ENCODE measurements around the gene MID1.
"Not testable (repeated sequence)": the region's sequence is repeated elsewhere in the genome, so short reads cannot be mapped to it uniquely, and the experiment has no call there.

Gene MID1

DNA sequence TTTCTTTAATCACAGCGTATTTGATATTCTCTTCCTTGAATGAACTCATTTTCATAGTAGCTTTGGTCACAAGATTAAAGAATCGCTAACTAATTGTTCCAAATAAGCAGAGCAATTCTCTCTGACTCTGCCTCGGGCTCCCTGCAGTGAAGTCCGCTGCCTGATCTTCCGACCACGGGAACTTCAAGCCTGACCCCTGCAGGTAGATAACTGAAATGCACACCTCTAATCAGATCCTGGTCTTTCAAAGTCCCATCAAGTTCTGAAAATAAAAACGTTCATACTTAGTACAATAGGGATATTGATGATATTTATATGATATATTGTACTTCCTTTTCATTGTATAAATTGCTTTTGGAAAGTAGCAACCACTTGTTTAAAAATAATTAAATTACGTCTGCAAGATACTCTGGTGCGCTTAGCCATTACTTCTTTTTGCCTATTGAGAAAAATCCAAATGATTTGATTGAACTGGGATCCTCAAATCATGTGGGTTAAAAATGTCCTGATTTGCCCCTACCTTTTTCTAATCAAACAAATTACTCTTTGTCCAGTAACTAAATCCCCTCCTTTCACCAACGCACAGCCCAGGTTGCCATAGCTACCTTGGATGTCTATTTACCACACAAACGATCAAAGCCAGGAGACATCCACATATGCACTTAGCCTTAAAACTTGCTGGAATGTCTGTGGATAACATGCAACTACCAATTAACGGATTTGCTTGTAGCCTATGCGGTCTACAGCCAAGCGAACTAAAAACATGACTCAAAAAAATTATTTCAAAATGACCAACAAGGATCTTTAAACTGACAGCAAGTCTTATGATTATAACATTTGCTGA, 4.2 kb downstream of the MID1 start:
- FAIRE-seq, result peak; percentile 62

DNA sequence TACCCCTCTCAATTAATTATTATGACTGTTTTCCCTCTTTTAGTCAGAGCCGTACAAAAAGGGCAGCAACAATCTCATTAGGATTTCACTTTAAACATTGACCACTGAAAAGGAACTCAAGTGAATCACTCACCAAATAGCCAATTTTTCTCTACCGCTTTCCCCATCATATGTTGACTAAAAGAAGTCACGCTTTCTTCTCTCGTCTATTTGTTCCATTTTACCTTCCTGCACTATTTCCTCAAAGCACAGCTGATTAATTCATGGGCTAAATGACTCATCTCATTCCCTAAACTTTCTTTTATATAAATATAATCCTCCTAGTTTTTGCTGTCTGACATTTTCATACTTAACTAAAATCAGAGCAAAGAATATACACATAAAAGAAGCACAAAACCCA, 8.2 kb downstream of the MID1 start:
- no peak for FAIRE-seq

DNA sequence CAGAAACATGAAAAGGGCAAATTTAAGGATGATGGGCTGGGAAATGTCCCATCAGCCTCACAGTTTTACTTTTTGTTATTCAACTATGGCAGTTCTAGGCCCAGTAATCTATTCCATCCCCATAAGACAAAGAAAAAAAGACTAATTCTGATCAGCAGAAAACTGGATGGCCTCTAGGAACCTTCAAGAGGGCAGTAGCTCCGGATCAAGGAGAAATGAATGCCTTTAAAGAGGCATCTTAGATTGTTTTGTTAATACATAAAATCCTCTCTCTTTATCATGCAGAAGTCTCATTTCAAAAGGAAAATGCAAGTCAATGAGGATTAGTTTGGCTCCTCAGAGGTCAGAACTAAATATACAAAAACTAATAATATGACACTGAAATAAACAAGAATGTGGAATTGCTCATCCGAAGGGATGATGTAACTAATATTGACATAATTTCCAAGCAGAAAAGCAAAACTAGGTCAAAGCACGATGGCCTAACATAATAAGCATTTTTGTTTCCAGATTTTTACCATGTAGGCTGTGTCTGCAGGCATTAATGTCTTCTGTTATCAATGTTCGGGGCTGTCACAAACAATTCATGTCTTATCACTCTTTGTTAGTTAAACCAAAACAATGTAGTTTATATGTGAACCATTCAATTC, 8.8 kb downstream of the MID1 start:
- FAIRE-seq, result peak; percentile 36

DNA sequence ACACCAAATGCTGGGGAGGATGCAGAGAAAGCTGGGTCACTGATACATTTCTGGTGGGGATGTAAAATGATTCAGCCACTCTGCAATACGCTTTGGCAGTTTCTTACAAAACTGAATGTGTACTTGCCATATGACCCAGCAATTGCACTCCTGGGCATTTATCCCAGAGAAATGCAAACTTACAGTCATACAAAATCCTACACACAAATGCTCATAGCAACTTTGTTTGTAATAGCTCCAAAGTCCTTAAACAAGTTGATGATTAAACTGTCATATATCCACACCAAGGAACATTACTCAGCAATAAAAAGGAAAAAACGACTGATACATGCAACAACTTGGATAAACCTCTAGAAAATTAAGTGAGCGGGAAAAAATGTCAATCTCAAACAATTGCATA, 12.3 kb downstream of the MID1 start:
- peak; percentile 98 for FAIRE-seq

DNA sequence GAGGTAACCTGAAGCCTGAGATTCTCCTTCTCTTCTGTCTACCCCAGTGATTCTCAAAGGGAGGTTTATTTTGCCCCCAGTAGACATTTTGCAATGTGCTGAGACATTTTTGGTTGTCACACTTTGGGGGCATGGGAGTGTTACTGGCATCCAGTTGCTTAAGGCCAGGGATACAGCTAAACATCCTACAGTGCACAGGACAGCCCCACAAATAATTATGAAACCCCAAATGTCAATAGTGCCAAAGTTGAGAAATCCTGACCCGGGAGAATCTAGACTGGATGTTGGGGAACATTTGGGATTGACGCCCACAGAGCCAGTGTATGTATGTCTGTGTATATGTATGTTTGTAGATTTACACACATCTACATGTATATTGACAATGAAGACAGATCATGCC, 13.2 kb downstream of the MID1 start:
- FAIRE-seq, result no peak

DNA sequence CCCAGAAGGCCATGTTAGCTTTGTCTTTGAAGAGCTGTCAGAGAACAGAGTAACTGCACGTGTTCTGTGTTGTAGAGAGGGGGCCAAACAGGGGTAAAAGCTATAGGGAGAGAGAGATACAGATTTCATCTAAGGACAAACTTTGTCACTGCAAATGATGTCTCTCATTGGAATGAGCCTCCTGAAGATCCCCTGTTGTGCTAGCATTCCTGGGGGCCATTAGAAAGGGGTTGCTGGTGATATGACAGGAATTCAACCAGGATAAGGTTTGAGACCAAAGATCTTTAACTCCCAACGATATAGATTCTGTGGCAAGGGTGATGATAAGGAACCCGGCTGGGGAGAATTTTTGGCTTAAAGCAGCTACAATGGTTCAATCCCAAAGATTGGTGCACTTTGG, 16.8 kb downstream of the MID1 start:
- no peak for FAIRE-seq

DNA sequence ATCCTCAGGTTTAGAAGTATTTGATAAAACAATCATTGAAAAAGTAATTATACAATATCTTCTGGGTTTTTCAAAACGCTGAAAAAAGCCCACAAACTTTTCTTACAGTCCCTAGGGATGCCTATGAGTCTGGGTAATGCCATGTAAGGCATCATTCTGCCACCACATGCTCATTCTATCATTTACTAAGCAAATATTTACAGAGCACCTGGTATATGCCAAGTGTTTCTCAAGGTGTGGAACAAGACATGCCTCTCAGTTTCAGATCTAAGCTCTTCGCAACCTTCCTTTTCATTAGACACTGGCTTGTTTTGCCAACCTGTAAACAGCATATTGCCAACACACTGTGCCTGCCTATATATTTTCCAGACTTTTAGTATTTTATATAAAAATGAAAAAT, 17.7 kb downstream of the MID1 start:
- FAIRE-seq, result peak; percentile 94

DNA sequence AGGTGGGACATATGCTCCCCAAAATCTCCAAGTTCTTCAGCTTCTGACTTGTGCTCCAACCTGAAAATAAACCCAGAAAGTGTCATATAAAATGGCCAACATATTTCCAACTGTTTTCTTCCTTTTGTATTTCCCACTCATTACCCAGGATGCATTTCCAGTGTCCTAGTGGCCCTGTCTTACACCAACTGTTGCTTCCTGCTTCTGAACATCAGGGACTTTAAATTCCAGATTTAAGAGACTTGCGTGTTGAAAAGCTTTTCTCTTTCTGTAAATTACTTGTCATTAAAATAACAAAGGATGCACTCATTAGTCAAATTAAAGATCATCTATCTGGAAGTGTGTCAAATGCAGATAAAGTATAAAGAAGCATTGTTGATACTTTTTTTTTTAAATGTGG, 19.9 kb downstream of the MID1 start:
- FAIRE-seq, result no peak

DNA sequence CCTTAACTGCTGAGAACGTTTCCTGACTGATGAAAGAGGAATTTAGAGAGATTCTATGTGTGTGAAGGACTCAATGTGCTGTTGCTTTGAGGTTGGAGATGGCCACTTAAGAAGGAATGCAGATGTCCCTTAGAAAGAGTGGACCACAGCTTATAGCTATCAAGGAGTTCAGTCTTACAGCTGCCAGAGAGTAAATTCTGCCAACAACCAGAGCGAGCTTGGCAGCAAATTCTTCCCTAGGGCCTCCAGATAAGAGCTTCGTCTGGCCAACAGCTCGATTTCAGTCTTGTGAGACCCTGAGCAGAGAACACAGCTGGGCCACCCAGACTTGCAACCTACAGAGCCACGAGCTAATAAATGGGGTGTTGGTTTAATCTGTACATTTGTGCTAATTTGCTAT, 21.8 kb downstream of the MID1 start:
- FAIRE-seq, result no peak

DNA sequence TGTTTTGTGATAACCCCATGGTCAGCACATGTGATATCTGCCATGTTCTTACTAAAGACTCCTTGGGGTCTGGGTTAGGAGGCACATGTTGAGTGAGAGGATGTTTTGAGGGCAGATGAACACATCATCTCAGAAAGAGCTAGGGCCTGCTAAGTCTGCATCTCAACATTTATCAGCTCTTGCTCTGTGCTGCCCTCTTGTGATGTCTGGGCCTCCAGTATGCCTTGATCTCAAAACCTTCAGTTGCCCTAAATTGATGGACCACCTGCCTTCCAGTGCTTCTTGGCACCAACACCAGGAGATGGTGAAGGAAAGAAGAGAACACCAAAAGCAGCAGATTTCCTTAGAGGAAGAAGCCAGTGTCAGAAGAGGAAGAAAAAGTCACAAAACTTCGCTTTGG, 22.5 kb downstream of the MID1 start:
- no peak for FAIRE-seq

DNA sequence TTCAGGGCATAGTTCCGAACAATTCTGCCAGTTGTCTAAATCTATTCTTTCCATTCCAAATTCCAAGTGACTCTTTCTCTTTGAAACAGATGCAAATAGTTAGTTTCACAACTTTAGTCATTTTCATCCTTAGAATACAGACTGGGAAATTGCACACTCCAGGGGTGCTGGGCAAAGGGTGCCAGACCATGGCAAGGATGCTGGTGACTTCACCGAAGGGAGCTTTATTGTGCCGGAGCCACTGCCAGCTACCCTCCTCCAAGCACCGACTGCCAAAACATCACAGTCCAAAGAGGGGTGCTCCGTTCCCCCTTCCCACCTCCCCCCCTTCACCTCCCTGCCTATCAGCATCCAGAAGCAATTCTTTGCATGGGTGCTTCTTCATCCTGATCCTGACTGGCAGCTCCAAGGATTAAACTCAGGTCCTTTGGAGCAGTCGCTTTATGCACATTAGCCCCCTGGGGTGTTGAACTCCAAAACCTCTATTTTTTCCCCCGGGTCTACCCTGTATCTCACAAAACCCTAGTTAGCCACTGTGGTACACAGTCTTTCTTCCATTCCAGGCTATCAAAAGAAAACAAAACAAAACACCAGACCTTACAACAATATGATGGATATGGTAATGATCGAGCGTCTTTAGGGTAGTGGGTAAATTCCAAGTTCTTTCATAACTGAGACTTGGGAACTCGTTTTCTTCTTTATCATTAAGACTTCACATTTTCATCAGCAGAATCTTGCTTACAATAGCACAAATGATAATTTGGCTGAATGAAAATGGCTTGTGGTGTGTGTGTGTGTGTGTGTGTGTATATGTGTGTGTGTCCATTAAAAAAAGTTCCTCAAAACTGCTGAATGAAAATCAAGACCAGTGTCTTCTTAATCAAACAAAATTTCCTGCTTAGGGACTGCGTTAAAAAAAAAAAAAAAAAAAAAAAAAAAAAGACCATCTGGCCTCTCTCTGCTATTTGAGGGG, 28.7 kb downstream of the MID1 start:
- FAIRE-seq, result no peak

DNA sequence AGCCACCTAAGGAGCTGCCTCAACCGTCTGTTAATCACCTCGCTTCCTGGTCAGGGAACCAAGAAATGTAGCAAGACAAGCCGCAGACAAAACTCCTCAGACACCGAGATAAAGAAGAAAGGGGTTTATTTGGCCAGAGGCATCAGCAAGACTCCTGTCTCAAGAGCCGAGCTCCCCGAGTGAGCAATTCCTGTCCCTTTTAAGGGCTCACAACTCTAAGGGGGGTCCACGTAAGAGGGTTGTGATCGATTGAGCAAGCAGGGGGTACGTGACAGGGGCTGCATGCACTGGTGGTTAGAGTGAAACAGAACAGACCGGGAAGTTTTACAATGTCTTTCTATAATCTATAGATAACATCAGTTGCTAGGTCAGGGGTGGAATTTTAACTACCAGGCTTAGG, 30.6 kb downstream of the MID1 start:
- FAIRE-seq, result not testable (repeated sequence)

DNA sequence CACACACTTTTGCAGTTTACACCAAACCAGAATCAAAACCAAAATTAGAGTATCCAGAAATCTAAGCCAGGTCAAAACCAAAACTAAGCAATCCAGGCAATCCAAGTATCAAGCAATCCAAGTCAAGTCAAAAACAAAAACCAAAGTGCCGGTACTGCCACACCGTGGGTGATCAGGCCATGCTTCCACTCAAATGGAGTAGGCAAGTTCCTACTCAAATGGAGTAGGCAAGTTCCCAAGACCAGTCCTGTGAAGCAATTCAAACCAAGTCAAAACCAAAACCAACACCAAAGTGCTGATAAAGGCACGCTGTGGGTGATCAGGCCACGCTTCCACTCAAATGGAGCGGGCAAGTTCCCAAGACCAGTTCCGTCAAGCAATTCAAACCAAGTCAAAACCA, 31.3 kb downstream of the MID1 start:
- no peak for FAIRE-seq

DNA sequence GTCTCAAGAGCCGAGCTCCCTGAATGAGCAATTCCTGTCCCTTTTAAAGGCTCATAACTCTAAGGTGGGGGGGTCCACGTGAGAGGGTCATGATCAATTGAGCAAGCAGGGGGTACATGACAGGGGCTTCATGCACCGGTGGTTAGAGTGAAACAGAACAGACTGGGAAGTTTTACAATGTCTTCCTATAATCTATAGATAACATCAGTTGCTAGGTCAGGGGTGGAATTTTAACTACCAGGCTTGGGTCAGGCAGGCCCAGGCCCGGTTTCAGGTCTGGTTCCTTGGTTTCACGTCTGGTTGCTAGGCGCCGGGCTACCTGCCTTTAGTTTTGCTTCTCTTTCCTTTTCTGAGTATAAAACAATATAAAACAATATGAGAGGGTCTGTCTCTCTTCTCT, 35.5 kb downstream of the MID1 start:
- not testable (repeated sequence) for FAIRE-seq

DNA sequence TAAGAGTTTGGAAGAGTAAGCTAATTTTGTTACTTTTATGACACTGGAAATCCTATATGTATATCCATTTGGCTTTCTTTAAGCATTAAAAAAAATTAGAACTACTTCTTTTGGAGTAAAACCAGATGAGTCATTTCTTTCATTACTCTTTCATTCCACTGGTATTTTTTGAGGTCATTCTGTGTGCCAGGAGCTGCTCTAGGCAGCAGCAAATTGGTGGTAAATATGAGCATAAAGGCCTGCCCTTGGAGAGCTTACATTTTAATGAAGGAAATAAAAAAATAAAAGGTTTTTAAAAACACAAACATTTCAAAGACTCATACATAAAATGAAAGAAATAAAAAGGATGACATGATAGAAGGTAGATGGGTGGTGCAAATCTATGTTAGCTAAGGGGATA, 37.4 kb downstream of the MID1 start:
- FAIRE-seq, result peak; percentile 96

DNA sequence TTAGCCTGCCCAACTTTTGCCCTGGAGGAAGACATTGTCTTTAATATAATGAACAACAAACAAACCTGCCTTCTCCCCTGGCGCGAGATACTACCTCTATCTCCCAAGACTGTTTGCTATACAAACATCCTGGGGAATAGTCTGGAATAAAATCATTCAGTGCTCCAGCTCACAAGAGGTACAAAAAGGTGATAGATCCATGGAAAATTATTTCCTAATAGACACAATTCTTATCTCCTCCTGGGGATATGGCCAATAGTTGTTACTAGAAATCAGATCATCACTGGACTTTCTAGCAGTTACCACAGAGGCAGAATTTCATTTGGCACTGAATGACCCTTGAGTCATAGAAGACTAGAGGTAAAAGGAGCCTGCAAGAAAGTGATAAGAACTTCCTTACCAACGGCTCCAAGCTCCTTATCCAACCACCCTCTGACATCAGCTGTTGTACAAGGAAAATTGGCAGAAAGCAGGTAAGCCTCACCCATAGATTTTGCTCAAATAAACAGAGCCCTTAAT, 38.1 kb downstream of the MID1 start:
- FAIRE-seq, result peak; percentile 49

DNA sequence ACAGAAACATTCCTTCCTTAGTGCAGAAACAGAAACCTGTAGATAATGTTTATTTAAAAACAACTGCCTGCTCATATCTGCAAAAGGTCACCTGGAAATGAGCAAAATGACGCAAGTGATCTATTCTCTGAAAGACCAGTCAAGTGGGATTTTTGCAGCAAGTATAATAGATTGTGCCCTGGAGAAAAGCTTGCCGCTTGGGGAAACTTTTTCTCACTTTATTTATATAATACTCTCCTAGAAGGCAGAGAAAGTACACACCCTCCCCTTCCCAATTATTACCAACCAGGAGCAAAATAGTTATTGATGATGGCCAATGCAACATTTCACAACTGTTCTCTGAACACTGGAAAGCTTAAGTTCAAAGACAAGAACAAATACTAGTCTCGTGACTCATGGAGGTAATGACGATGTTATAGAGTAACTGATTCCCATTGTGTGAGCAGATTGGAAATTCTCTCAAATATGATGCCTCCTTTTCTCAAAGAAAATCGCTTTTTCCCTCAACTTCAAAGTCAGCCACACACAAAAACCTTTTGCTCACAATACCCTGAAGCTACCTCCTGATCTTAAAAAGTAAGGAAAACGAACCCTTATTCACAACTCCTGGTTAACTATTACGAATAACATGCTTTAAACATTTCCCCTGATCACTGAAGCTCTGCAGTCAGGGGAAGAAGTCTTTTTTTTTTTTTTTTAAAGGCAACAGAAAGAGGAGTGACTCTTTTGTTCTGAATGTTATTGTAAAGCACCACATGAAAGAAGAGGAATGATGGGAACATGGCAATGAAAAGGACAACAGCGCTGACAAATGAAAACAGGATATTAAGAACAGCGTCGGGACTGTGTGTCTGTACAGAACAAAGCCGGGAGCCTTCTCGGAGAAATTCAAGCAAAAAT, 41.0 kb downstream of the MID1 start:
- peak; percentile 65 for FAIRE-seq

DNA sequence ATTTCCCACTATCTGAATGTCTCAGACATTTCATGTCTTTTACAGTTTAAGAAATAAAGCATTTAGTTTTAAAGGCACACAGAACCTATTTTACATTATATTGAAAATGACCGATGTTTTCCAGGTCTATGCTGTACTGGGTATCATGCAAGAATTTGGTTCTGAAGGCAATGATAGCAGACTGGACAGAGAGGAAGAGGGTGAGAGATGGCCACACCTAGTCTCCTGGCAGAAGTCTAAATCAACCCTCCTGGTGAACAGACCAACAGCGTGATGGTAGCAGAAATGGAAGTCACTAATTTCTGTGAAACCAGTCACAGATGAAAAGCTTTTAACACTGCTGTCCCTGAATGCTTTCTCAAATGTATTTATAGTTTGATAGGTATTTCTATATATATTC, 41.9 kb downstream of the MID1 start:
- no peak for FAIRE-seq

DNA sequence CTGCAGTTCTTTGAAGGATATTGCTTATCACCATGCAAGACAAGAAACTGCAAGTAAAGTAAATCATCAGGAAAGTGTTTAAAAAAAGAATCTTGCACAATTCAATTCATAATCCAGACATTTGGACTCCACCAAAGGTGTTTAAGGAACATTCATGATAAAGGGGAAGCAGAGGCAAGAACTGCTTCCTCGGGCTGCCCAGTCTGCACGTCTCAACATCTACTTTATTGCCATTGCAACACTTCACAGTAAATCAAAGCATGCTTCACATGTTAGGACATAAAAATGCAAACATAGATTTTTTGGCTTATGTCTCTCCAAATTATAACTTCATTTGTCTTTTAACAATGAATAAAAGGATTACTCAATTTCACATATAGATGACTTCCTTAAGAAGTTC, 42.5 kb downstream of the MID1 start:
- FAIRE-seq, result peak; percentile 41

DNA sequence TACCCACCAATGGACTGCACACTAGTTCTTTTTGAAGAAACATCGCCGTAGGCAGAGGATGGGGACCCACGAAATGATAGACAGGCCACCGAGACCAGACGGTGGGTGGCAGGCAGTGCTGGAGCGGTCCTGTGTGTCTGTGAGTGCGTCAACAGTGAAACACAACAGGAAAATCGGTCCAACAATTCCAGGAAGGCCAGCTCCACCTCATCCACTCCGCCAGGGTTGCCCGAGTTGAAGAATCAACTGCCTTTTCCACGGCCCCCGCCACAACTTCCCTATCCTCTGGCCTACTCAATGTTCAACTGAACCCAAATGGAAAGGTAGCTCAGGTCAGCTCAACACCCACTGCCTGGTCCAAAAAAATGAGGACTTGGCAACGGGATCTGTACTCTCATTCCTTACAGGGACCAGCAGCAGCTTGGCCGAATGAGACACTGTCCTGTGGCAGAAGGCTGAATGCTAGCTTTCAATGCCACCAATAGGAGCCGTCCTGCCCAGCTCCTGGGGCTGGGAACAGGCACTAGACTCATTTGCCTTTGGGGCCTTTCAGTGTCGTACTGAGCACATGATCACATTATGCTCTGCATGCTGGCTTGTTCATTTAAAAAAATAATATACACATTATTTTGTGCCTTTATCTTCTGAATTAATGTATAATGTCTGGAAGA, 43.5 kb downstream of the MID1 start:
- no peak for FAIRE-seq

DNA sequence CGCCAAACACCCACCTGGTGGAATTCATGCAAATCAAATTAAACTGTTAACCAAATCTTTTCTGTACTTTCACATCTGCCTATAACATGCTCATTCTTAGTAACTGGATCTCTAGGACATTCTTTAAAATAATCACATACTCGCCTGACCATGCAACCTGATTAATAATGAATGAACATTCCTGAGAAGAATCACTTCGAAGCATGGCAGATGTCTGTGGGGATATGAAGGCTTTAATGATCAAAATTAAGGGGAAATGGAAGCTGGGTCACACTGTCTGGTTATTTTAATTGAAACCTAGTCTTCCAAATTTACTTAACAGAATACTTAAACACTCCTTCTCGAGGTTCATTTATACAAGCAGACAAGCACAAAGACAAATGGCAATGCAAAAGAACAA, 44.2 kb downstream of the MID1 start:
- no peak for FAIRE-seq
